HG02884 (cell line): ENCODE measurements around the gene SHFL.

Source experiments
- ATAC-seq: cut with Tn5 transposase; IDR thresholded peaks from one replicate; pipeline ENCODE4 v1.9.1; 2021; ENCODE audit warnings: mild to moderate bottlenecking, moderate library complexity; ENCODE audit not compliant: unreplicated experiment

SHFL gene

DNA sequence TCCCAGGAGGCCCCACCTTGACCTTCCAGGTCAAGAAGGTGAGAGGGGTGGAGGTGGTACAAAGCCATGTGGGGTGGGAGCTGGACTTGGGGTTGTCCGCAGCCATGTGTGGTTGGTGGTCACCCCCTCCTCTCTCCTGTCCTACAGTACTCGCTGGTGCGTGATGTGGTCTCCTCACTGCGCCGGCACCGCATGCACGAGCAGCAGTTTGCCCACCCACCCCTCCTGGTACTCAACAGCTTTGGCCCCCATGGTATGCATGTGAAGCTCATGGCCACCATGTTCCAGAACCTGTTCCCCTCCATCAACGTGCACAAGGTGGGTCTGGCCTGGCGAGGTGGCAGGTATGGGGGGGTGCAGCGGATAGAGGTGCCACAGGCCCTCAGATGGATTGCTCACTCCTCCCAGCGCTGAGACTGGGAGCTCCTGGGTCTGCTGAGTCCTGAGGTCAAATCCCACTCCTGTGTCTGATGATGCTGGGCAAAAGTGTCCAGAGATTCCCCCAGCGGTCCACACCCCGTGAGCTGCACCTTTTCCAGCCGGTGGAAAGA, 21.8 kb downstream of the SHFL start:
- ATAC-seq = no peak

DNA sequence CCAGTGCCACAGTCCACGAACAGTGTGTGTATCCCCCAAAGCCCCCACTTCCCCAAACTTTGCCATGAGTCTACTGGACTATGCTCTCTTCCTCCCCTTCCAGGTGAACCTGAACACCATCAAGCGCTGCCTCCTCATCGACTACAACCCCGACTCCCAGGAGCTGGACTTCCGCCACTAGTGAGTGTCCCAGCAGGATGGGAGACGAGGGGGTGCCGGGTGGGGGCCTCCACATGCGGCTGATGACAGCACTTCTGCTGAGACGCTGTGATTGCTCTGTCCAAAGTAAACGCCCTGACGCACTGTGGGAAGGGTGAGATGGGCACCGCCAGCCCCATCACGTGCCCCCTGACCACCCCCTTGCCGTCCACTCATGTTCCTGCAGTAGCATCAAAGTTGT, 23.4 kb downstream of the SHFL start:
- ATAC-seq = no peak

- ATAC-seq = no peak
These were observed 24.2 kb downstream of the SHFL start for GRCh38 chr19:10110076-10110971.

DNA sequence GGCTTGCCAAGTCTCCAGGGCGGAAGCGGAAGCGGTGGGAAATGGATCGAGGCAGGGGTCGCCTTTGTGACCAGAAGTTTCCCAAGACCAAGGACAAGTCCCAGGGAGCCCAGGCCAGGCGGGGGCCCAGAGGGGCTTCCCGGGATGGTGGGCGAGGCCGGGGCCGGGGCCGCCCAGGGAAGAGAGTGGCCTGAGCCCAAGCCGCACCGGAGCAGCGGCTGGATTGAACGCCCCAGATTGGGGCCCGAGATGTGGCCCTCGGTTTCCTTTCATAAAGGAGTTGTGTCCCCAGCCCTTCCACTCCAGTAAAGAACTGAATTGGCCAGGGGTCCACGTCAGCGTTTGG, 24.8 kb downstream of the SHFL start:
- no peak for ATAC-seq

GRCh38 chr19:10111405-10111811, 25.3 kb downstream of the SHFL start, which contains the start of gene P2RY11:
TSS of gene P2RY11 (plus strand) at chr19:10111693. CDS start at chr19:10111722, 29 bp downstream.
- no peak for ATAC-seq

GRCh38 chr19:10112037-10112761, 26.1 kb downstream of the SHFL start:
- no peak for ATAC-seq

DNA sequence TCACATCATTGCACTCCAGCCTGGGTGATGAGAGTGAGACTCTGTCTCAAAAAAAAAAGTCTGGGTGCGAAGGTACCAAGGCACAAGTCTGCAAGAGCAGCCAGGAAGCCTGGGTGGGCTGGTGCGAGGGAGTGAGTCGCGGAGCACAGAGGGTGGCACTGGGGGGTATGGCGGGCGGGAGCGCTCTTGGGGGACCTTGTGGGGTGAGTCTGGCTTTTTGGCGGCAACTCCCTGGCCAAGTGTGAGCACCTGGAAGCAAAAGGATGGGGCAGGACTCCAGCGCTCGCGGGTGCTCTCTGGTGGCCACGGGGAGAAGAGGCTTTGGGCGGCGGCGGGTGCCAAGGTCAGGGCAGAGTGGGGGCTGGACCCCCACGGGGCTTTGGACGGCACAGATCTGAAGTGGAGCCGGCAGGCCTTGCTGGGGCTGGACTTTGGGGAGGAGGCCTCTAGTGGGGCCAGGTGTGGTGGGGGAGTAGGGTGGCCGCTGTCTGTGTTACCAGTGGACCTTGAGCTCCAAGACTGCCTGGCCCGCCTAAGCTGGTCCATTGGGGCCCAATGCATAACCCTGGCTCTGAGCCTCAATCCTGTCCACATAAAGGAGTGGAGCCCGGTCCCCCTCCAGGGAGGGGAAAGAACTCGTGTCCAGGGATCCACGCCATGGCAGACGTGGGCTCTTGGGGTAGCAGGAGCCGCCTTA, 26.9 kb downstream of the SHFL start:
- no peak for ATAC-seq

GRCh38 chr19:10113592-10113963, 27.5 kb downstream of the SHFL start:
- ATAC-seq = no peak

GRCh38 chr19:10113964-10114650, 28.0 kb downstream of the SHFL start:
- no peak for ATAC-seq

- ATAC-seq = no peak
These were observed 28.7 kb downstream of the SHFL start for GRCh38 chr19:10114651-10115391.

DNA sequence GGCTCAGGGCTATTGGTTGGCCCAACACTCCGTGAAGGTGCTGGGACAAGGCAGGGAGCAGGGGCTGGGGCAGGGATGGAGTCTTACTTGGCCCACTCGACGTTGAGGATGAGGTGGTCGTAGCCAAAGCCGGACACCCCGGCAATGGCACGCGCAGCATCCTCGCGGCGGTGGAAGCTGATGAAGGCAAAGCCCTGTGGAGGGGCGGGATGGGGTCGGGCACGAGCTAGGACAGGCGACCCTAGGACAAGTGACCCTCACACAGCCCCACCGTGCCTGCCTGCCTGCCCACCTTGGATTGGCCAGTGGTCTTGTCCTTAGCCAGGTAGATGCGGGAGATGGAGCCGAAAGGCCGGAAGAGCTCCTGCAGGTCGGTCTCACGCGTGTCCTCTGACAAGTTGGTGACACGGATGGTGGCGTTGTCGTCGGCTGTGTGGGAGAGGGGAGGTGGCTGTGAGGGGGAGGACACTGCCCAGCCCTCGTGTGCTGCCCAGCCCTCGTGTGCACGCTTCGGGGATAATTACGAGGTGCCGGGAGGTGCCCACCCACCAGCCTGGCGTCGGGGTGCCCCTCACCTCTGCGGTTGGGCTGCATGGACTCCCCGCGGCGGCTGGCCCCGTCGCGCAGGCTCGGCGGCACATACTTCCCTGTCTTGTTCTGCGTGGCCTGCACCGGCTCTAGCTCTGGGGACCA, 29.4 kb downstream of the SHFL start:
- ATAC-seq = no peak

DNA sequence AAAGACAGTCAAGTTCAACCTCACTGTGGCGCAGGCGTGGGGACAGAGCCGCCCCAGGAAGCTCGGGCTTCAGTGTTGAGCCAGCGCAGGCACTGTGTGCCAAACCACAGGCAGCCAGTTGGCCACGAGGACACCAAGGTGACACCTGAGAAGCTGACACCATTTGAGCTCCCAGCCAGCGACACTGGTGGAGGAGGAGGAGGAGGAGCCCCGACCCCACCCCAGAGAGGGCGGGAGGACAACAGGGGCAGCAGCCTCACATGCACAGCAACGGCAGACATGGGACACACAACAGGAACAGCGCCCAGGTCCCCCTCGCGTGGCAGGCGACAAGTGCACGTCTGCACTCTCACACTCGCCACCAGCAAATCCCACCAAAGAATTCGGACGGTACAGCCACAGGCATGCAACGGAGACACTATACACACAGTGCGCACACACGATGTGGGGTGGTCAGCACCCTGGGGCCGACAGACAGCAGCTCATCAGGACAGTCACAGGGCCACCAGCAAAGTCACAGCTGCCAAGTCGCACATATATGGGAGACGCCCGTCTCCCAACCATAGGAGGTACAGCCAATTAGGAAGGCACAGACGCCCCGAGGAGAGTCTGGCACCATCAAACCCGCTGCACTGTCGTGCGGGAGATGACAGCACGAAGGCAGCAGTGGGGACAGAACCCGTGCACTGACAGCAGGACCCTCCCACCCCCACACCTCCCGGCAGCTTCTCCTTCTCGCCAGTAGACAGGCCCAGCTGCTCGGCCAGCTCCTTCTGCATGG, 30.2 kb downstream of the SHFL start:
- no peak for ATAC-seq

DNA sequence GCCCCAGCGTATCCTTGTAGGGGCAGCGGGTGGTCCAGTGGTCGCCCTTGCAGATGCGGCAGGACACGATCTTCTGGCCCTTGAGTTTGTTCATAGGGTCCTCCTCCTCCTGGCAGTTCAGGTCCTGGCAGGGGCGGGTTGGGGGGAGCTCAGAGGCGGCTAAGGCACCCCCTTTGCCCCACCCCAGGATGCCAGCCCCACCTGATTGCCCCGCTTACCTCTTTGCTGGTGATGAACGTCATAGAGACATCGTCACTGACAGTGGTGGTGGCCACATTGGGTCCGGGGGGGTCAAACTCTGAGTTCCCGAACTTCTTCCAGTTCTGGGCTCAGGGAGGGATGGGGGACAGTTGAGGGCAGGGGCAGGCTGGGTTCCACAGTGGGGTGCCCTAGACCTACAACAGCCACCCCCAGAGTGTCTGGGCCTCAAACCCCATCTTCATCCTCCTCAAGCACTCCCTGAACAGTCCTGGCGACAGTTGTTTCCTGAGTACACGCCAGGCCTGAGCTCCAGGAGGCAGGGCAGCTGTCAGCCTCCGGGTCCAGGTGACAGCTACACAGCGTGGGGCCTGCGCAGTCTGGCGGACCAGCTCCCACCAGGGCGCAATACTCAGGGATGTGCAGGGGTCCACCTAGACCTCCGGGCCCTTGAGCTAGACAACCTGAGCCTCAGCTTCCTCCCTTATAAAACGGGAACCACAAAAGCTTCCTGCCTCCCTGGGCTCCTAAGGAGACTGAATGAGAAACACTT, 30.9 kb downstream of the SHFL start:
- no peak for ATAC-seq

DNA sequence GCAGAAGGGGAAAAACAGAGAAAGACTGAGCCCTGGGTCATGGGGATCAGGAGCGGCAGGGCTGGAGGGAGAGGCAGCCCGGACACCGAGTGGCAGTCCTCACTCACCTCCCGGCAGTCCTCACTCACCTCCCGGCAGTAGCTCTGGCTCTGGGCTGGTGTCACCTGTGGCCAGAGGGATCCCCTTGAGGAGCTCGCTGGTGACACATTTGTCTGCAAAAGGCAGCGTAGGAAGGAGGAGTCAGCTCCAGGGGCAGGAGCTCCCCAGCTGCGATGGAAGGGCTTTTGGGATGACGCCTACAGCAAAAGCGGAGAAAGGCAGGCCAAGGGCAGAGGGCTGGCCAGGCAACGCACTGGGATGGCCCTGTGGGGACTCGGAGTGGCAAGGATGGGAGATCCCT, 32.8 kb downstream of the SHFL start:
- ATAC-seq = no peak

DNA sequence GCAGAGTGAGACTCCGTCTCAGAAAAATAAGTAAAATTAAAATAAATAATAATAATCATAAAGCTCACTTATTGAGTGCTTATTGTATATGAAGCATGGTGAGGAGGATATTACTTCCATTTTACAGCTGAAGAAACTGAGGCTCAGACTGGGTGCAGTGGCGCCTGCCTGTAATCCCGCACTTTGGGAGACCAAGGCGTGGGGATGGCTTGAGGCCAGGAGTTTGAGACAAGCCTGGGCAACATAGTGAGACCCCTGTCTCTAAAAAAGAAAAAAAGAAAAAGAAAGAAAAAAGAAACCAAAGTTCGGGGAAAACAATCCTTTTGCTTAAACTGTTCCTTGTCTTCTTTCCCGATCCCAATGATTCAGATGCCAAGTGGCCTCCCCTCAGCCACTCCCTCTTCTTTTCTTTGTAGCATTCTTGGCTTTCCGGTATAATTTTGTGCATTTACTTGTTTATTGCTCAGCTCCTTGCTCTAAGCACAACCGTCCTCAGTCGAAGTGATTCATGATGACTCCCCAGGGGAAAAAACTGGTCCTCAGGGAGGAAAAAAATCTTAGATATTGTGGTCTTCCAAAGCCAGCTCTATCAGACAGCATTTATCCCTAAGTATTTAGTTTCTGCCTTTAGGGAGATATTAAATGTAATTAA, 34.5 kb downstream of the SHFL start:
- no peak for ATAC-seq

GRCh38 chr19:10122045-10122444, 35.9 kb downstream of the SHFL start:
- no peak for ATAC-seq

GRCh38 chr19:10124429-10124828, 38.3 kb downstream of the SHFL start:
- no peak for ATAC-seq
